GM10248 (cell line): Measurements from ENCODE around the gene CNNM3.

ENCODE experiments used
- CTCF ChIA-PET: fragments of 300-600 bp; sonication (Branson Sonifier 250); formaldehyde crosslinking; extraction: SDS; loops from one replicate; lab custom pipeline; 2021; ENCODE audit warnings: antibody characterized with exemption; lab: Yijun Ruan, JAX
- POLR2A ChIA-PET: fragments of 350-650 bp; sonication (Branson Sonifier 250); formaldehyde crosslinking; extraction: SDS; loops from one replicate; lab custom pipeline; 2020; ENCODE audit warnings: antibody characterized with exemption; lab: Yijun Ruan, JAX
- DNase-seq: peaks from one replicate; pipeline ENCODE4 v3.0.0; 2012; ENCODE audit errors: extremely low spot score
- TF ChIP-seq, protein P1 (sequence below): IDR thresholded peaks from 2 replicates; pipeline ENCODE4 v1.5.1; 2012; ENCODE audit warnings: mild to moderate bottlenecking, low read depth; ENCODE audit errors: extremely low read depth, missing control alignments, control extremely low read depth

The CNNM3 gene

DNA sequence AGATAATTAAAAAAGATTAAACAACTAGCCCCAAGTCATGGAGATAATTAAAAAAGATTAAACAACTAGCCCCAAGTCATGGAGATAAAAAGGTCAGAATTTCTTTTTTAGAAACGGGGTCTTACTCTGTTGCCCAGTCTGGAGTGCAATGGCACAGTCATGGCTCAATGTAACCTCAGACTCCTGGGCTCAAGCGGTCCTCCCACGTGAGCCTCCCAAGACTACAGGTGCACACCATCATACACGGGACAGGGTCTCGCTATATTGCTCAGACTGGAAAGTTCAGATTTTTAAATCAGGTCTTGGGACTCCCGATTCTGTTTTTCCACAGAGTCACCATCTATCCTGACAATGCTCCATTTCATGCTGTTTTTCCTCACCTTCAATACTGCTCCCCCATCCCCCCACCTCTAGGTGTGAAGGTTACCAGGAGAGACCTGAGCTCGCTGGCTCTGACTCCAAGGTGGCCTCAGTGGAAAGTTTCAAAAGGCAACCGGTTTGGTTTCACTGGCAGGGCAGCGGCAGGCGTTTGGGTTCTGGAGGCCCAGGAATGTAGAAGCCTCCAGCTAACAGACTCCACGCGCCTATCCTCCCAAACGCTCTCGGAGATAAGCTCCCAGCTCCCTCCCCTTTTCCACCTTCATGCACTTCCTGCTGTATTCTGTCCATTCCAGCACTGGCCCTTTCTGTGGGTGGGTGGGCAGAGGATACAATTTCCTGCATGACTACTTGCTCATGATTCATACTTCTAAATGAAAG is 56.7 kb downstream of the CNNM3 start:
- no peak for DNase-seq
- ChIA-PET POLR2A (interaction anchor here (0.7 to 1.1 kb wide), 2 partner anchors 15 to 112 kb away, joined by 3 read pairs; partner anchors contain the start of genes ANKRD39 and CNNM4), CTCF (interaction anchor here (0.8 to 4.0 kb wide), 9 partner anchors 8 to 379 kb away, joined by 3 to 22 read pairs (median 4); partner anchors contain the start of genes ANKRD39 and CNNM3)
- TF ChIP-seq, protein P1, sequence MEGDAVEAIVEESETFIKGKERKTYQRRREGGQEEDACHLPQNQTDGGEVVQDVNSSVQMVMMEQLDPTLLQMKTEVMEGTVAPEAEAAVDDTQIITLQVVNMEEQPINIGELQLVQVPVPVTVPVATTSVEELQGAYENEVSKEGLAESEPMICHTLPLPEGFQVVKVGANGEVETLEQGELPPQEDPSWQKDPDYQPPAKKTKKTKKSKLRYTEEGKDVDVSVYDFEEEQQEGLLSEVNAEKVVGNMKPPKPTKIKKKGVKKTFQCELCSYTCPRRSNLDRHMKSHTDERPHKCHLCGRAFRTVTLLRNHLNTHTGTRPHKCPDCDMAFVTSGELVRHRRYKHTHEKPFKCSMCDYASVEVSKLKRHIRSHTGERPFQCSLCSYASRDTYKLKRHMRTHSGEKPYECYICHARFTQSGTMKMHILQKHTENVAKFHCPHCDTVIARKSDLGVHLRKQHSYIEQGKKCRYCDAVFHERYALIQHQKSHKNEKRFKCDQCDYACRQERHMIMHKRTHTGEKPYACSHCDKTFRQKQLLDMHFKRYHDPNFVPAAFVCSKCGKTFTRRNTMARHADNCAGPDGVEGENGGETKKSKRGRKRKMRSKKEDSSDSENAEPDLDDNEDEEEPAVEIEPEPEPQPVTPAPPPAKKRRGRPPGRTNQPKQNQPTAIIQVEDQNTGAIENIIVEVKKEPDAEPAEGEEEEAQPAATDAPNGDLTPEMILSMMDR: no peak

DNA sequence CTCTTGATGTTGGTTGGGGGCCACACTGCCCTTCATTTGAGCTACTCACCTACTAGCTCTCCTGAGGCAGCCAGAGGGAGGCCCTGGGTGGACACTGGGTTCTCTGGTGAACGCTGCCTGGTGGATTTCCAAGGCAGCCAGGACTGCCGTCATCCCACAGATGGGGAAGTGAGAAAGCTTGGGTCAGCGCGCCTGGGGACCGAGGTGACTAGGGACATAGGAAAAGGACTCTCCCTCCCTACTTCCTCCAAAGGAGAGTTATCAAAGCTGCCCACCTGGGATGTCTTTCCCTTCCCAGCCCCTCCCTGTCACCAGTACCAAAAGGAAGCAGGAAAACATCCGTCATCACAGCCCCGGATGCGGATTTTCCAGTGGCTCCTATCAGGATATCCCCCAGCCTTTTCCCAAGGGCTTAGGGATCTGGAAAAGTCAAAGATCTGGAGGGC is 57.6 kb downstream of the CNNM3 start:
- ChIA-PET CTCF (interaction anchor here (0.8 to 4.0 kb wide), 9 partner anchors 10 to 380 kb away, joined by 3 to 22 read pairs (median 3); partner anchors contain the start of genes ANKRD39, CNNM3 and CNNM4), POLR2A (interaction anchor here (0.7 to 1.1 kb wide), 2 partner anchors 16 to 113 kb away, joined by 3 read pairs; partner anchors contain the start of genes ANKRD39 and CNNM4)
- DNase-seq: no peak
- TF ChIP-seq, protein P1: no peak

DNA sequence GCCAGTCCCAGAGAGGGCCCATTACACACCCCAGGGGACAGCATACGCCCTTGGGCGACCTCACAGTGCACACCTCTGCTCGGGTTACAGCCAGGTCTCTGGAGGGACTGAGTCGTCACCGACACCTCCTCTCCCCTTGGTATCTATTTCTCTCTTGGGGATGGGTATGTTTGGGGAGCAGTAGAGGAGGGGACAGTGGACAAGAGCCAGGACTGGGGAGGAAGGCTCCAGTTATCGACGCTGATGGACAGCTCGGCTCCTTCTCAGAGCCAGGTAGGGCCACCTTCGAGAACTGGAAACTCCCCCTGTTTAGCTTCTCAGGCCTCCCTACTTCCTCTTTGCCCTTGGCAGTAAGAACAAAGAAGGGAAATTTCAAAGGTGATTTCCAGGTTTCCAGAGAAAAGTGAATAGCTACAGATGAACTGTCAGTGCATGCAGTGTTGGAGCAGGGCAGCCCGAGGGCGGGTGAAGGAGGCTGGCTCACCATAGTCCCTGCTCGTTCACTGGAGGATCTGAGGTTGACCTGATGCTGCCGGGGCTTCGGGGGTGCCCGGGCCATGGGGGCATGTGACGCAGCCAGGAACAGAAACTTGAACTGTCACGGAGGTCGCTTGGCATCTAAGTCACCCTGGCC is 58.2 kb downstream of the CNNM3 start:
- ChIA-PET CTCF (interaction anchor here (0.9 to 4.0 kb wide), 9 partner anchors 8 to 238 kb away, joined by 3 to 22 read pairs (median 3); partner anchors contain the start of genes ANKRD39 and CNNM4), POLR2A (interaction anchor here (1.1 kb wide), 1 partner anchor 113 kb away, joined by 3 read pairs; the partner anchor contains the start of gene CNNM4)
- DNase-seq: peak; percentile 61
- TF ChIP-seq, protein P1: no peak

DNA sequence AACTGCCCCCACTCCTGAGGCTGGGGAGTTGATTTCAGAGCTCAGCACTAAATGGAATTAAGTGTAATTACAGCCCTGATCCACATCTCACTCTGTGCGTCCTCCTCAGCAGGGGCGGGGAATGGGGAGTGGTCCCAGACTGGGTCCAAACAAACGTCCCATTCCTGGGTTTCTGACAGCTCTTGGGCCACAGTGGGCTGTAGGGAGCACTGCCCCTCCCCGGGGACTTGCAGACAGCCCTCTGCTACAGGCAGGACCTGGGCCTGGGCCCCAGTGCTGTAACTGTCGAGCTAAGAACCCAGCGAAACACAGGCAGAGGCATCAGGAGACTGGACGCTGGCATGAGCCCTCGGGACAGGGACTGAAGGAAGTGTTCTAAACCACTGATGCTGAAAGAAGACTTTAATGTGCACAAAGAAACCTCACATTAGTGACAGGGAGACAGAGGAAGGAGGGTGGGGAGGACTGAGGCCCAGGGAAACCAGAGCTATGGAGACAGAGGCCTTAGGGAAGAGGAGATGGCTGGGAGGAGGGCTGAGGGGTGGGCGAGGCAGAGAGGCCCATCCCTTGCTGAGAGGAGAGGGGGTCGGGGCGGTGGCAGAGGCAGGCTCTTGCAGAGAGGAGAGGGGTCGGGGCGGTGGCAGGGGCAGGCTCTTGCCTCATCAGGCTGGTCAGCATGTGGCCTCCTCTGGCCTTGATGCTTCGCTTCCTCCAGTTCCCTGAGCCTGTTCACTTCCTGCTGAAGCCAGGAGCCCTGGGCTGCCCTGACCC is 59.6 kb downstream of the CNNM3 start:
- TF ChIP-seq, protein P1: no peak
- ChIA-PET CTCF (interaction anchor here (1.1 to 4.0 kb wide), 3 partner anchors 9 to 18 kb away, joined by 3 to 22 read pairs (median 3); partner anchors contain the start of gene ANKRD39), POLR2A (no interaction called here)
- DNase-seq: no peak

DNA sequence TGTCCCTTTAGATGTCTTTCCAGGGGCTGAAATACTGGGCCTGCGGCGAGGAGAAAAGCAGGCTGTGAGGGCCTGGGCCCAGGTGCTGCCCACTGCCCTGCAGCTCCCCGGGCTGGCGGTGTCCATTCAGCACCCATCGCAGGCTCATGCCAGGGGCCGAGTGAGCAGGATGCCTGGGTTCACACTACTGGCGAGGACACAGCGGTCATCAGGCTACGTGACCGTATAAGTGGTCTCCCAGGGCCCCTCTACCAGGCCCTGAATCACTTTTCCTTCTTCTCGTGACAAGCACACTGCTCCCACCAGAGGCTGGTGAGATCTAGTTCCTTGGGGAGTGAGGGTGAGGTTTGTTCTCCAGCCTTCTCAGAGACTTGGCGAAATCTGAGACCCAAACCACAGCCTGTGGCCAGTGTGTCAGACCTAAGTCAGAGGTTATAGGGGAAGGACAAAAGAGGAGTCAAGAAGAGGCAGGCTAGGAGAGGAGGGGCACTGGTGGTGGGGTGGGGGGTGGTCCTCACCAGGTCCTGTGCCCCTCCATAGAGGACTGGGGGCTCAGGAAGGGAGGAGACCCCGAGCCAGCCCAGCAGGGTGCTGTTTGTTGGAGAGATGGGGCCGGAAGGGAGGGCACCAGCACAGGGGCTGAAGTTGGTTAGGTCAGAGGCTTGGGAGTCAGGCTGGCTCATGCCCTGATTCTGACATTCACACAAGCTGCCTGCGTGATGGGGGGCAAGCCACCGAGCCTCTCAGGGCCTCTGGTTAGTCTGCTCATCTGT is 60.4 kb downstream of the CNNM3 start:
- DNase-seq: no peak
- ChIA-PET CTCF (interaction anchor here (1.3 to 4.0 kb wide), 4 partner anchors 8 to 74 kb away, joined by 3 to 22 read pairs (median 6); partner anchors contain the start of gene ANKRD39), POLR2A (no interaction called here)
- TF ChIP-seq, protein P1: no peak
